Activated CD4-positive, alpha-beta T cell treated with anti-CD3 and anti-CD28 coated beads, Interleukin-2, amount 50 U/mL, for 16 hours (primary cell): ENCODE results near the gene P2RX1.

Experiments used
- DNase-seq: peaks from one replicate; pipeline ENCODE4 v3.0.0-alpha.2; 2020

Gene P2RX1

DNA sequence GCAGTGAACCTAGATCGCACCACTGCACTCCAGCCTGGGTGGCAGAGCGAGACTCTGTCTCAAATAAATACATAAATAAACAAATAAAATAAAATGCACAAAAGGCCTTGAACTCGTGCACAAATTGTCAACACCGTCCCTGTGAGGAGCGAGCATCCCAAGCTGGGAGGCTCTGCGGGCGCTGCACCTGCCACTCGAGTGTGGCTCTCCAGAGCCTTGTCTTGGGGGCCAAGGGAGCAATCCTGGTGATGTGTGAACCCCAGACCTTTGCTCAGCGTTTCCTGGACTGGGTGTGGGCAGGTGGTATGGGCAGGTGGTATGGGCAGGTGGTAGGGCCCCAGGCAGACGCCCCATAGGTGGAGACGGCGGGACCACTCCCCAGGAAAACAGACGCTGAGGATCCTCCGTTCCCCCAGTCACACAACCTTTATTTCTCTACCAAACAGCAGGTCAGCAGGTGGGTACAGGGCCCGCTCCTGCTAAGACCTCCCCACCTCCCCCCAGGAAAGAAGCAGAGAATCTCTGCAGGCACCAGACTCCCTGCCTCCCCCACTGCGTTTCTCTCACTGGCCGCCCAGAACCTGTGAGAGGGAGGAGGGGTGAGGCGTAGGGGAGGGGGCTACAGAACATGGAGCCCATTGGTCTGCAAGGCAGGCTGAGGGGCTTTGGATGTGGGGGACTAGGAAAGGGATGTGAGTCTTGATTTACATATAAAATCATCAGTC, 7.4 kb upstream of the P2RX1 start:
- DNase-seq = no peak

DNA sequence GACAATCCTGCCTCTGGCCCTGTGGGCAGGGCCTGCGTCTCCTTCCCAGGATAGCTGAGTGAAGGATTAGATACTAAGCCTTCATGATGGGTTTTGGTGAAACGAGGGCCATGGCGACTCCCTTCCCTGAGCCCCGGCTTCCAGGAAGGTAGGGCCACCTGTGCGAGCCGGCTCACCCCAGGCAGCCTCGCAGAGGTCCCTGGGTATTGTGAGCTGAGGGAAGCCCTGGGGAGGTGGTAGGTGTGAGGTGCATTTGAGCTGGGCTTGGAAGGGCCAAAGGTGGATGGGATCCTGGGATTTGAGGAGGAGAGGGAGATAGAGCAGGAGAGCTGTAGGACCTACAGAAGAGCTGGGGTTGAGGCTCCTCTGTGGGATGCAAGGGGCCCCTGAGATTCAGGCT, 6.5 kb upstream of the P2RX1 start:
- no peak for DNase-seq

DNA sequence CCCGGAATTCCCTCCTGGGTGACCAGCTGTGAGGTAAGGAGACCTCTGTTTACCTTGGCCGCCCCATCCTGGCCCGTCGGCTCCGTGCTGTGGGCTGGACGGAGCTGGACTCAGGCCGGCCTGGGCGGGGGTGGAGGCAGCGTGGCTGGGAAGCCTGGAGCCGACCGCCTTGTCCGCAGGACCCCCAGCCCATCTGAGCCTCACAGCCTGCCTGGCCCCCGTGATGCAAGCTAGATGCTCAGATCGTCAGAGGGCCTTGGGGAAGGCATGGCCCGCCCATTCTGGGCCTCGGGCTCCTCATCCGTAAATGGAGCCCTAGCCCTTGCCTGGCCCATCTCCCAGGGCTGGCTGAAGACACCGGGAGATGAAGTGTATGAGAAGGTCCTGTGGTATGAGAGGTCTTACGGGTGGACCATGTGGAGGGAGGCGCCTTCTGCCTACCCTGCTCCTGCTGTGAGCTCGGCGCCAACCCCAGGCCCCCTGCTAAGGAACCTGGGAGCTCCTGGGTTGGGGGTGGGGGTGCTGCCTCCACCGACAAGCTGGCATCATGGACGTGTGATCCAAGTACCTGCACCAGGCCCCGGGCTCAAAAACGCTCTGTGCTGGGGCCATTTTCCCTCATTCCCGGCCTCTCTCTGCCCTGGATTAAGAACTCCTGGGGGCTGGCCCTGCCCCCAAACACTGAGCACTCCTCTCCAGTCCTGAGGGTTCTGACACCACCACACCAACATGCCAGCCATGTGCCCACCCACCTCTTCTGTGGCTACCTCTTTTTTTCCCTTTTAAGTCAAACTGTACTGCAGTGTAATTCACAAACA, 5.4 kb upstream of the P2RX1 start:
- no peak for DNase-seq

DNA sequence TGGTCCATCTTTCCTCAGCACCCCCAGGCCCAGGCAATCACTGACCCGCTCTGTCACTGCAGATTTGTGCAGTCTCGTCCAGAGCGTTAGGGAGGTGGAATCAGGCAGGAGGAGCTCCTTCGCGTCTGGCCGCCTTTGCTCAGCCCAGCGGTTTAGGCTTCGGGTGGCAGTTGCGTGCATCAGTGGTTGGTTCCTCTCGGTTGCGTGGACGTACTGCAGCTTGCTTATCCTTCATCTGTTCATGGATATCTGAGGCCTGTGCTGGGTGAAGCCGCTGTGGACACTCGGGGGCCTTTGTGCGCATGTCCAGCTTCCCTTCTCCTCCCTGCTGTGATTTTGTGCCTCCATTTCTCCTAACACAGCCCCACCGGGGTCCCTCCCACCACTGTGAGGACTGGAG, 4.7 kb upstream of the P2RX1 start:
- no peak for DNase-seq

DNA sequence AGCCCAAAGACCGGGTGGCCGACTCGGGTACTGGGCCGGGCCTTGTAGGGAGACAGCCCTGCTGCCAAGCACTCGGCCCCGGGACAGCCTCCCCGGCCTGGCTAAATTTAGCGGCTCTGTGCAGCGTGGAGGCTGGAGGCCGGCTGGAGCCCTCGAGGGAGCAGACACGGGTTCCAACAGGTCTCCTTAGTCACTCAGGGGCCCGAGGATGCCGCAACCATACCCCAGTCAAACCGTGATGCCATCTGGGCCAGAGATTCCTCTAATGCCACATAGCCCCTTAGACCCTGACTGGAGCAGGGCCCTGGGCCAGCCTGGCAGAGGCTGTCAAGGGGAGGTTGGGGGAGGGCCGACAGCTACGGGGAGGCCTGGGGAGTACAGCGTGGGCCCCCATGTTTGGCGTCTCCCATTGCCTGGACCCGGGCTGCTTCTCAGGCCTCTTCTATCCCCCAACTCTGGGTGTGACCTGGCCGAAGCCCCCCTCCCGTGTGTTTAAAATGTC, 2.9 kb upstream of the P2RX1 start:
- no peak for DNase-seq

DNA sequence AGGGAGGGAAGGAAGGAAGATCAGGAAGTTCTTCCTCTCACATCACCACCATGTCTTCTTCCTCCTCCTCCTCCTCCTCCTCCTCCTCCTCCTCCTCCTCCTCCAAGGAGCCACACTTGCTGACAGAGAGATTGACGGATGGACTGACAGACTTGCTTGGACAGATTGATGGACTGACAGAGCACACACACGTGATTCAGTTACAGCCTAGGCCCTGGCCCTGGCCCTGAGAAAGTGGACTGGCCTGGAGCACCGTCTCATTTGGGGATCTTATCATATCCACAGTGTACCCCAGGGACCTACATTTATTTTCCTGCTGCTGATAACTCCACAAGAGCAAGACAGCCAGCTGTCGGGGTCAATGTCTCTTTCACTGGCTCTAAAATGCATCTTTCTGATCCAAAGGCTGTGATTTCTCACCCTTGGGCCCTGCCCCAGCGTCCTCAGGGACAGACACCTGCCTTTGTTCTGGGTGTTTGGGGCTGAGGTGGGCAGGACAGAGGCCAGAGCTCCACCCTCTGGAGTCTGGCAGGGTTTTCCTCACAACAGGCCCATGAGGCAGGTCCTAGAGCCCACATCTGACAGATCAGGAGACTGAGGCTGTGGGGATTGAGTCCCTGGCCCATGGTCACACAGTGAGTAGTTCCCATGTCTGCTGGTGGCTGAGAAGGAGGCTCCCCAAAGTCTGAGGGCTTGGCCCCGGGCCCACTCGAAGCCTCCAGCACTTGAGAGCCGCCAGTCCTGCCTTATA, 2.3 kb upstream of the P2RX1 start:
- DNase-seq = no peak

DNA sequence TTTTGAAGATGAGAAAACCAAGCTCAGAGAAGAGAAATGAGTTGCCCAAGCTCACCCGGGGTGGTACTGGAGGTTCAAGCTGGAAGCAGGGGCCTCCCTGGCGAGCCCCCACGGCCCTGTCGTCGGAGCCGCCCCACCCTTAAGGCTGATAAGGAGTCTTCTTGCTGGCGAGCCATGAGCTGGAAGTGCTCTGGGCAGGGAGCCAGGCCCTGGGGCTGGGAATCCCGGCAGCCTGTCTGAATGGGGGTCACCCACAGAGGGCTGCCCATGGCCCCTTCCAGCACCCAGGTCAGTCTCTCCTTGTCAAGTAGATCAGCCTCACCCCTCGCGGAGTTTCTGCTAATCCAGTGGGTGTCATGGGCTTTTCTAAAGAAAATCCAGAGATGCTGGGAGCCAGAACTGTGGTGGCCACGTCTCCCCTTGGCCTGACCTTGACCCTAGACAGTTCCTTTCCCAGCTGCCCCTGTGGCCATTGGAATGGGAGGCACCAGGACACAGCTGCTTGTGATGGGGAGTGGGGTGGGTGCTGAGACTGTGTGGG, 1.2 kb upstream of the P2RX1 start:
- DNase-seq = no peak

DNA sequence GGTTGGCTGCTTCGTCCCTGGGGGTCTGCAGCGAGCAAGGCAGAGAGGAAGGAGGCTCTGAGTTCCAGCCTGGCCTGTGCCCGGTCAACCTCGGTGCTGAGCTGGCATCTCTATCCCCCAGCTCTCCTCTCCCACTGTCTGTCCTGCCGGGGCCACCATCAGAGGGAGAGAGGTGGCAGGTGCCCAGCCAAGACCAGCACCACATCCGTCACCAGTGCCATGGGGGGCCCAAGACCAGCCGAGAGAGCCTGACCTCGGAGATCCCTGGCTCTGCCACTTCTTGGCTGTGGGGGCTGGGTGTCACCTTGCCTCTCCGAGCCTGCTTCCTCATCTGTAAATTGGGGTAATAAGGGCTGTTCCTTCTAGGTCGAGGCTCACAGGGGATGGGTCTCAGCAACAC, 560 bp upstream of the P2RX1 start:
- DNase-seq = no peak

DNA sequence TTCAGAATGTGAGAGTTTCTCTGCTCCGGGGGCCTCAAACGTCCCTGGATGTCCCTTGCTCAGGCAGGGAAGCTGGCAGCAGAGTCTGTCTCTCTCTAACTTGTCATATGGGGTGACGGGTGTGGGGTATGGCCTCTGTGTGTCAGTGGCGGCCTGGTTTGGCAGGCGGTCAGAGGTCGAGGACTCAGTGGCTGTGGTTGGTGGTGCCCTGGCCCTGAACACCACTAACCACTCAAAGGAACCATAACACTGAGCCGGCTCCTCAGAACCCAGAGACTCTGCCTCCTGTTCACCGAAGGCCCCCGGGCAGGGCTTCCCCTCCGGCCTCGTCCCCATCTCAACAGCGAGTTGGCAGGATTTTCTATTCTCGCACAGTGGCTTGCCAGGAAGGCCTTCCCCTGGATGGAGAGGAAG, 677 bp downstream of the P2RX1 start:
- DNase-seq = no peak

DNA sequence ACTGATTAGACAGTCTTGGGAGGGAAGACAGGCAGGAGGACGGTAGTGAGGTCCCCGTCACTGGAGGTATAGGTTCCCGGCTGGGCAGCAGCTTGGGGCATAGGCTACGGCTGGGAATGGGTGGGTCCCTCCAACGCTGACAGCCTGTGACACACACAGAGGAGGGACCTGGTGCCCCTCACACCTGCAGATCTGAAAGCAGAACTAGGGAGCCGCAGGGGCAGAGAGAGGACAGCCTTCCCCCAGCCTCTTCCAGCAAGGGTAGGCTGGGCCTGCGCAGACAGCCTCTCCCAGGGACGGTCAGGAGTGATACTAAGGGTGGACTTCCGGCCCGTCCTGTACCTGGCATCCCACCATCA, 2.0 kb downstream of the P2RX1 start:
- DNase-seq = no peak

DNA sequence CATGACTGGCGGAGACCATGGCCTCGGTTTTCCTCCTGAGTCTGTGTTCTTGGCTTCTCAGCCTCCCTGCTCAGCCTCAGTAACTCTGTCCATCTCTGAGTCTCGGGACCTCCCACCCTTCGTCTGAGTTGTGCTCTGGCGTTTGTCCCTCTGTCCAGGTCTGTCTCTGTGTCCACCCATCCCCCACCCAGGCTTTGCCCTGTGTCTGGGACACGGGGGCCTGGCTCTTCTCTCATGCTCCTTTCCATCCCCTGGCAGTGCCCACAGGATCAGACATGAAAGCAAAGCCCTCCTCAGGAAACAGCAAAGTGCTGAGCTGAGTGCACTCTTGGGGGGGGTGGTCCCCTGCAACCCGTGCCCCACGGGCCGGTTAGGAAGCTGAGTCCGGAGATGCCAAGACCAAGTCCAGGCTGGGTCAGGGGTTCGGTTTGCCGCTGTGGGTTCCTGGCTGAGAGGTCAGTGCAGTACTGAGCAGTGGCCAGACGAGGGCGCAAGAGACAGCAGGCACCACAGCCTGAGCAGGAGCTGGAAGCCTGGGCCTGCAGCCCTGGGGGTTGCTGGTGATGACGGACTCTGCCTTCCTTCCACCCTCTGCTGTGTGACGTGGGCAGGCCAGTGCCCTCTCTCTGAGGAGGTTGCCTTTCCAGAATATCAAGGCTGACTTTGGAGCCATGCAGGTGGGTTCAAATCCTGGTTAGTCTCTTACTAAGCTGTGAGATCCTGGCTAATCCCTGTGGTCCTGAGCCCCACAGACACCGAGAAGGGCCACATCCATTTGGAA, 2.5 kb downstream of the P2RX1 start:
- peak; percentile 84 for DNase-seq

DNA sequence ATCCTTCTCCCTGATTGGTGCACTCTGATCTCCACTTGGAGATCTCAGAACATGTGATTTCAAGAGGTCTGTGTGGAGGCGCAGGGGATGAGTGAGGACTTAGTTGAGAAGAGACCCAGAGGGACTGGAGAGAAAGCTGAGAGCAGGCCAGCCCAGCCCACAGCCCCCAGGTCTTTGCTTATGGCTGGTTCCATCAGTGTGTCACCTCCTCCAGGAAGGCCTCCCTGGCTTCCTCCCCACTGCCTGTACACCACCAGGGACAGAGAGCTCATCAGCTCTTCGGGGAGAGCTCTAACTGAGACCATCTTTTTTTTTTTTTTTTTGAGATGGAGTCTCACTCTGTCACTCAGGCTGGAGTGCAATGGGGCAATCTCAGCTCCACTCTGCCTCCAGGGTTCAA, 3.4 kb downstream of the P2RX1 start:
- DNase-seq = no peak

DNA sequence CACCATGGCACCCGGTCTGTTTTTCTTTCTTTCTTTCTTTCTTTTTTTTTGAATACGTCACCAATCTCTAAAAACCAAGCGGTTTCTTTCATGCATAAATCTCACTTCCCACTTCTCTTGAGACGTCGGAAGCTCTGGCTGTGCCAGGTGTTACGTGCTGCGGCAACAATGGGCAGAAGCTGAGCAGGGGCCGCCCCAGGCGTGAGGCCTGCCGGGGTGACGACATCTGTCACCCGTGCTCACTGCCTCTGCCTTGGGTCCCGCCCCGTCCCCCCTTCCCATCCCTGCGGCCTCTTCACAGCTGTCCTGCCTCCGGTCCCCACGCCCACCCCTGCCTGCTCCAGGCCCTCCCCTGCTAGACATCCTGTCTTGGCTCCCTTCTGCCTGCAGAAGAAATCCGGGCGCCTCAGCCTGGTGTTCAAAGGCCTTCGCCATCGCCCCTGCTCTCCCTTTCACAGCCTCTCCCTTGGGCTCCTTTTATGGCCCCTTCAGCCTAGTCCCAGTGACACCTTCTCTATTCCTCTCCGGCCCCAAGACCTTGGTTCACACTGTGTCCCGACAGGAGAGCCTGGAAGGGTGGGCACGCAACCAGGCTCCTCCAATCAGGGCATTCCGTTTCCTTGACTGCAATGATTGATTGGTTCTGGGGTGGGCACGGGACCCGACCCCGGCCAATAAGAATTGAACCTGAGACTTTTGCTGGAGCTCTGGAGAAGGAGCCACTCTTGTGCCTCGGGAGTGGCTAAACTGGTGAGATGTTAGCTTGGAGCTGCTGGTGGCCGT, 4.8 kb downstream of the P2RX1 start:
- DNase-seq = peak; percentile 69

DNA sequence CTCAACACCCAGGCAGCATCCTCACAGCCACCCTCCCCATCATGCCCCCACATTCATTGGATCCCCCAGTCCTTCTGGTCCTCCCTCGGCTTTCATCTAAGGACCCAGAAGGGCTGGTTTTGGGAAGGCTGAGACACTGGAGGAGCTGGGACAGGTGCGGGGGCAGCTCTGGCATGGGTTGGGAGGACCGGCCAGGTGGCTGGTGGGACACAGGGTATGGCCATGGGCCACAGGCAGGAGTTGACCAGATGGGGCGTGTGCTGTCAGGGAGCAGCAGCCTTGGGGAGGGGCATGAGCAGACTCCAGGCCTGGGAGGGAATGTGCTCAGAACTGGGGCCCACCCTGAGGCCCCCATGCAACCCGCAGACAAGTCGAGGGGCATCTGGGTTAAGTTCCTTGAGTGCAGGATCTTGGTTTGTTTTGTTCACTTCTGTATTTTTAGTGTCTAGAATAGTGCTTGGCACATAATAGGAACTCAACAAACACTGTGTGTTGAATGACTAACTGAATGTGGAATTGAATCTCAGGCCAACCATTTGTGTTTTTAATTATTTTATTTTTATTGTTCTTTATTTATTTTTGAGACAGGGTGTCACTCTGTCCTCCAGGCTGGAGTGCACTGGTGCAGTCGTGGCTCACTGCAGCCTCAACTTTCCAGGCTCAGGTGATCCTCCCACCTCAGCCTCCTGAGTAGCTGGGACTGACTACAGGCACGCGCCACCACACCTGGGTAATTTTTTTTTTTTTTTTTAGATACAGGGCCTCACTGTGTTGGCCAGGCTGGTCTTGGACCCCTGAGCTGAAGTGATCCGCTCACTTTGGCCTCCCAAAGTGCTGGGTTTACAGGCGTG, 5.6 kb downstream of the P2RX1 start:
- no peak for DNase-seq

DNA sequence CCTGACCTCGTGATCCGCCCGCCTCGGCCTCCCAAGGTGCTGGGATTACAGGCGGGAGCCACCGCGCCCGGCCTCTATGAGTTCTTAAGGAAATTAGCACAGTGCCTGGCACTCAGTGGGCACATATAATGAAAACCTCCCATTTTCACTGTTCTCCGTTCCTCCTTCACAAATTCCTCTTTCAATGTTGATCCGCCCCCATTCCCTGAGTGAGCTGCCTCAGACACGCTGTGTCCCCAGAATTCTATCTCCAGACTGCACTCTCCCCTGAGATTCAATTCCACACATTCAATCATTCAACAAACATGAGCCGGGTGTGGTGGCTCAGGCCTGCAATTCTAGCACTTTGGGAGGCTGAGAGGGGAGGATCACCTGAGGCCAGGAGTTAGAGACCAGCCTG, 7.0 kb downstream of the P2RX1 start:
- DNase-seq = no peak

DNA sequence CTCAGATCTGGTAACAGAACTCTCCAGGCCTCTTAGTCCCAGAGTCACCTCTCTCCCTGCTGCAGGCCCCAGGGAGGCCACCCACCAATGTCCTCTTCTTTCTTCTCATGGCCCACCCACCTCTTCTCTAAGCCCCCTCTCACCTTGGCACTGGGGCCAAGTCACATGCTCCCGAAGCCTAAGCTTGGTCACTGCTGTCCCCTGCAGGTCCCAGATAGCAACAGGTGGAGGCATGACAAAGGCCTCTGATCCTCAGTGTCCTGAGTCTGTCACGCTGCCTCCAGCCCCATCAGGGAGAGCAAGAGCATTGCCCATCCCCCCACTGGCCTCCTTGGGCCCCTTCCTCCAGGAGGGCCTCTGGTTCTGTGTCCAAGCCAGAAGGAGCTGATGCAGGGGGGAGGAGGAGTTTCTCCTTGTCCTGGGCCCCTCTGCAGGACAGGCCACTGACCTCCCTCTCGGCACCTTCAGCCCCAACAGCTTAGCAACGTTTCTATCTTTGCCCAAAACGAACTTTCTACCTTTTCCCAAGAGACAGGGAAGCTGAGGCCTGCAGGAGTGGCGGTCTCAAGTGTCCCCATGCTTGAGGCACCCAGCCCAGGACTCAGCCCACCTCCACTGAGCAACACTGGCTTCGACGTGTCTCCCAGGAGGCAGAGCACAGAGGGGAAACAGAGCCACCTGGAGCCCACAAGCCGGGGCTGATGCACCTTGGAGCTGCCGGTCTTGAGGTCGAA, 8.6 kb downstream of the P2RX1 start:
- no peak for DNase-seq

DNA sequence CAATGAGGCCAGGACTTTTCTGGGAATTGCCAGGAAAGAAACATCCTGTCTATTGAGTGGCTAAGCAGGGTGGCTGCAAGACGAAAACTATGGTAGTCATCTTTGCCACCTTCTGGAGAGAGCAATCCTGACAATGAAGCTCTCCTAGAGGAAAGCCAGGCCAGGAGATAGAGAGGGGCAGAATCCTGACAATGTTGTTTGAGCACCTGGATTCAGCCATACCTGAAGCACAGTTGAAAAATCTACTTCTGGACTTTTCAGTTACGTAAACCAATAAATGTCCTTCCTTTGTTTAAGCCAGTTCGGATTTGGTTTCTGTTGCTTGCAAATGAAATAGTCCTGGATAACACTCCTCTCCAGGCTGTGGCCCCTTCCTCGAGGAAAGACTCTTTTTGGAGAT, 9.4 kb downstream of the P2RX1 start:
- no peak for DNase-seq

DNA sequence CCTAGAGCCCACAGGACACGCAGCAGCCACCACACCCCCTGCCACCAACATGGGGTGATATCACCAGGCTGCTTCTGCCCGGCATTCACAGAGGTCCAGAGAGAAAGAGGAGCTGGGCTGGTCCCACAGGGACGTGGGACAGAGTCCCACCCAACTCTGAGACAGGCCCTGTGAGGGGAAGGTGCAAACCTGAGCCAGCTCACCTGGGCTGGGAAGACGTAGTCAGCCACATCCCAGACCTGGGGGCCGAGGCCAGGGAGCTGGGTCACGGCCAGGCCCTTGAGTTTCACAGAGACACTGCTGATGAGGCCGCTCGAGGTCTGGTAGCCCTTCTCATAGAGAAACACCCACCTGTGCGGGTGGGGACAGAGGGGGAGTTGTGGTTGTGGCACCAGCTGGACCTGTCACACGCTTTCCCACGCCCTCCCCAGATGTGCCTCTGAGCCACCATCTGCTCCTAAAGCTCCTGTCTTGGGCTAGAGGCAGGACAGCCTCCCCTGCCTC, 11.2 kb downstream of the P2RX1 start:
- DNase-seq = no peak

DNA sequence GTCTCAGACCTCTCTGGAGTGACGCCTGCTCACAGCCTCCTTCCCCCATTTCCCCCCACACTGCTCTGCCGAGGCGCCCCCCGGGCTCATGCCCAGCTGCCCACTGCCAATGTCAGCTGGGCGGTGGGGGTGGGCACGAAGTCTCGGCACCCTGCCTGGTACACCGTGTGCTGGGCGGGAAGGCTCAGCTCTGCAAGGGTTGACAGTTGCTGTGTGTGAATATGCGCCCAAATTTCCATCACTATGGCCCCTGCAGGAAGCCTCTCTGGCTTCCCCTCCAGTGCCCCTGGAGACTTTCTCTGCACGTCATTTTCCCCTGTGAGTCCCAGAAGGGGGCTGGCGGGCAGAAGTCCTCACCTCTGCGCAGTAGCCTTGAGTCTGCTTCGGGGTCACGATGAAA, 11.8 kb downstream of the P2RX1 start:
- DNase-seq = no peak

DNA sequence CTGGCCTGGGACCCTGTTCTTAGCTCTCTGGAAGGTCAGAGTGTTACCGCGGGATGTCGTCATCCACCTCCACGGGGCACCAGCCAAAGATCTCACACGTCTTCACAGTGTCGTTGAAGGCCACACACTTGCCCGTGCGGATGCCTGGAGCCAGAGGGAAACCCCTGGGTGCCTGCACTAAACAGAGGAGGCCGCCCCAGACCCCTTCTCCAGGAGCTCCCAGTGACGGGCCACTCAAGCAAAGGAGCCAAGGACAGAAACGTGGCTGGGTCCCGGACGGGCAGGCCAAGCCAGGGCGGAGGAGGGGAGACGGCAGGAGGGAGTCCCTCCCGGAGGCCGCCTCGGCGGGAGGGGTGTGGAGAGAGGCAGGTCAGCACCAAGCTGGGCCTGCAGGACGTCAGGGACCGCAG, 12.4 kb downstream of the P2RX1 start:
- no peak for DNase-seq
